BLaER1 treated with 17β-estradiol and CSF1 and Interleukin-3, amounts not matched to agents 10 nM and 100 nM (cell line): Measurements from ENCODE around the gene CAPZA1.

Source experiments
- H3K27ac ChIP-seq, 11 experiments: shearing (Covaris generic); formaldehyde crosslinking; 2 replicates each; pipeline ENCODE4 v1.8.1; 2022
- H3K27me3 ChIP-seq, 11 experiments: shearing (Covaris generic); formaldehyde crosslinking; 2 replicates each; pipeline ENCODE4 v1.8.1; 2022
- H3K36me3 ChIP-seq, 11 experiments: shearing (Covaris generic); formaldehyde crosslinking; 2 replicates each; pipeline ENCODE4 v1.8.1; 2022
- H3K4me1 ChIP-seq, 10 experiments: shearing (Covaris generic); formaldehyde crosslinking; 2 replicates each; pipeline ENCODE4 v1.8.1; 2022
- H3K4me2 ChIP-seq, 11 experiments: shearing (Covaris generic); formaldehyde crosslinking; 2 replicates each; pipeline ENCODE4 v1.8.1; 2022
- H3K4me3 ChIP-seq, 10 experiments: shearing (Covaris generic); formaldehyde crosslinking; 2 replicates each; pipeline ENCODE4 v1.8.1; 2022
- H3K9ac ChIP-seq, 11 experiments: shearing (Covaris generic); formaldehyde crosslinking; 2 replicates each; pipeline ENCODE4 v1.8.1; 2022
- H3K9me3 ChIP-seq, 11 experiments: shearing (Covaris generic); formaldehyde crosslinking; replicated peaks in 1 of 11; 2 replicates each; pipeline ENCODE4 v1.8.1; 2022
- H4K20me1 ChIP-seq, 11 experiments: shearing (Covaris generic); formaldehyde crosslinking; 2 replicates each; pipeline ENCODE4 v1.8.1; 2022
- Cebpa-rat ChIP-seq, 11 experiments: shearing (Covaris generic); IDR thresholded peaks; 2 replicates each; pipeline ENCODE4 v1.8.1; 2022

Gene CAPZA1

DNA sequence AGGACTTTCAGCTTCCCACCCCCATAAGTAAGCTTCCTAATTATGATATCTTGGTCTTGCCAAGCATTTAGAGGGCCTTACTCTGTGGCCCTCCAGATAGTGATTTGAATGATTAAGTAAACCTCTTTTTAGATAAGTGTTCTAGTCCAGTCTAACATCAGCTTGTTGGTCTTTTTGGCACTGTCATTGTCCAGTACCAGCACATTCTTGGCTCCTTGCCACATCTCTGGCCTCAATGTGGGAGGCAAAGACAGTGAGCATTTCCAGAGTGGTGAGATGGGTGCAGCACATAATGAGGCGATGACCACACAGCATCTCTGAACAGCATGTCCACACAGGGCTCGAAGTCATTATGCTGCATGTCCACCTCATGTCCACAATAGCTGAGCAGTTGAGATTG is 6.1 kb downstream of the CAPZA1 start:
- H3K4me1 ChIP-seq: peaks cover 18 to 100% (median 34%) of the 10 kb centered on the region in 10 experiments
- peaks cover 0 to 9% (median 0%) of the 10 kb centered on the region in 11 experiments; a peak in 4 of 22 replicates for H3K9me3 ChIP-seq
- H3K27ac ChIP-seq: no peak overlapping the region
- H3K36me3 ChIP-seq: peaks cover 56 to 94% (median 75%) of the 10 kb centered on the region in 11 experiments
- peaks cover 98 to 100% (median 100%) of the 10 kb centered on the region in 11 experiments for H4K20me1 ChIP-seq
- TF ChIP-seq Cebpa-rat (IDR thresholded peaks at IDR 0.05): no peak
- H3K4me2 ChIP-seq: peak overlapping the region in 3 of 11 experiments; percentile 31 to 46 (median 43); a peak in 7 of 22 replicates
- no peak overlapping the region for H3K9ac ChIP-seq
- no peak overlapping the region for H3K4me3 ChIP-seq
- H3K27me3 ChIP-seq: no peaks in the 10 kb centered on the region

GRCh38 chr1:112626193-112626592 is 6.6 kb downstream of the CAPZA1 start:
- no peaks in the 10 kb centered on the region for H3K27me3 ChIP-seq
- H3K4me3 ChIP-seq: no peak overlapping the region
- H3K4me2 ChIP-seq: peak overlapping the region in 3 of 11 experiments; percentile 31 to 46 (median 43); a peak in 6 of 22 replicates
- peaks cover 98 to 100% (median 100%) of the 10 kb centered on the region in 11 experiments for H4K20me1 ChIP-seq
- peaks cover 0 to 13% (median 0%) of the 10 kb centered on the region in 11 experiments; a peak in 6 of 22 replicates for H3K9me3 ChIP-seq
- no peak for TF ChIP-seq Cebpa-rat (IDR thresholded peaks at IDR 0.05)
- H3K36me3 ChIP-seq: peaks cover 60 to 95% (median 79%) of the 10 kb centered on the region in 11 experiments
- no peak overlapping the region for H3K27ac ChIP-seq
- no peak overlapping the region for H3K9ac ChIP-seq
- H3K4me1 ChIP-seq: peaks cover 13 to 98% (median 30%) of the 10 kb centered on the region in 10 experiments

- Histone ChIP-seq H3K4me3 (no peak overlapping the region), H3K27ac (no peak overlapping the region), H3K36me3 (peaks cover 63 to 95% (median 86%) of the 10 kb centered on the region in 11 experiments), H3K4me1 (peaks cover 6 to 98% (median 23%) of the 10 kb centered on the region in 10 experiments), H3K9me3 (peaks cover 0 to 19% (median 0%) of the 10 kb centered on the region in 11 experiments; a peak in 8 of 22 replicates), H3K9ac (no peak overlapping the region; a peak in 1 of 22 replicates), H4K20me1 (peaks cover 98 to 100% (median 100%) of the 10 kb centered on the region in 11 experiments), H3K27me3 (no peaks in the 10 kb centered on the region), H3K4me2 (peak overlapping the region in 8 of 11 experiments; percentile 1 to 46 (median 14); a peak in 7 of 22 replicates)
- TF ChIP-seq Cebpa-rat (IDR thresholded peaks at IDR 0.05): no peak
Measured at GRCh38 chr1:112626887-112627286, 7.3 kb downstream of the CAPZA1 start.

DNA sequence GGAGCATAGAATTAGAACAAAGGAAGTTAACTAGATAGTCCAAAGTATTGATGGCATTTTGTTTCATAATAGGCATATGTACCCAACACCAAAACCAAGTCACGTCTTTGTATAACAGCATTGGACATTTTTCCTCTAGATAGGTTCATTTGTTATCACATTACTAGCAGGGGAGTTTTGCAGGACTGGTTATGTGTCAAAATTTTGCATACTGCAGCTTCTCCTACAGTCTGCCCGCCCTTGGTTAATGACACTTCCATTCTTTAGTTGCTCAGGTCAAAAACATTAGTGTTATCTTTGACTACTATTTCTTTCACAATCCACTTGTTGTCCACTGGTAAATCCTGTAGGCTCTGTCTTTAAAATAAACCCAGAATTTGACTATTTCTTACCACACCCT is 8.9 kb downstream of the CAPZA1 start:
- no peak overlapping the region for H3K27ac ChIP-seq
- H3K4me2 ChIP-seq: peak overlapping the region in 1 of 11 experiments; percentile 36; a peak in 2 of 22 replicates
- H3K27me3 ChIP-seq: no peaks in the 10 kb centered on the region
- H3K4me3 ChIP-seq: no peak overlapping the region
- peaks cover 98 to 100% (median 100%) of the 10 kb centered on the region in 11 experiments for H4K20me1 ChIP-seq
- peaks cover 0 to 28% (median 4%) of the 10 kb centered on the region in 11 experiments; a peak in 10 of 22 replicates for H3K9me3 ChIP-seq
- no peak overlapping the region for H3K9ac ChIP-seq
- no peak for TF ChIP-seq Cebpa-rat (IDR thresholded peaks at IDR 0.05)
- peaks cover 62 to 100% (median 93%) of the 10 kb centered on the region in 11 experiments for H3K36me3 ChIP-seq
- peaks cover 0 to 93% (median 10%) of the 10 kb centered on the region in 10 experiments; a peak in 13 of 20 replicates for H3K4me1 ChIP-seq

DNA sequence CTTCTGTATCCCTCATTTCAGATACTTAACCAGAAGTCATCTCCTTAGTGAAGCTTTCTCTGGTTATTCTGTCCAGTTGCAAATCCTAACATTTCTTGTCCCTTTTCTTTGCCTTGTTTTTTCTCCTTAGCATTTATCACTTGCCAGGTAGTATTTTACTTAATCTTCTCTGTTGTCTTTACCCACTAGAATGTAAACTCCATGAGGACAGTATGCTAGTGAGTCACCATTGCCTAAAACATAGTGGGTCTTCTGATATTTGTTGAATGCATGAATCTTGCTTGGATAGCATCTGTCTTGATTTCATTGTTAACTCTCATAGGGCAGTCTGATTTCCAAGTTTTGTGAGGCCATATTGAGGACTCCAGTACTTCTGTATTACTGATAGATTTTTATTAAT is 9.6 kb downstream of the CAPZA1 start:
- no peak overlapping the region for H3K27ac ChIP-seq
- no peaks in the 10 kb centered on the region for H3K27me3 ChIP-seq
- peaks cover 58 to 100% (median 93%) of the 10 kb centered on the region in 11 experiments for H3K36me3 ChIP-seq
- H4K20me1 ChIP-seq: peaks cover 97 to 100% (median 100%) of the 10 kb centered on the region in 11 experiments
- peaks cover 0 to 28% (median 4%) of the 10 kb centered on the region in 11 experiments; a peak in 10 of 22 replicates for H3K9me3 ChIP-seq
- H3K4me3 ChIP-seq: no peak overlapping the region
- peak overlapping the region in 2 of 11 experiments; percentile 36; a peak in 4 of 22 replicates for H3K4me2 ChIP-seq
- H3K9ac ChIP-seq: no peak overlapping the region
- peaks cover 0 to 93% (median 10%) of the 10 kb centered on the region in 10 experiments; a peak in 13 of 20 replicates for H3K4me1 ChIP-seq
- no peak for TF ChIP-seq Cebpa-rat (IDR thresholded peaks at IDR 0.05)

GRCh38 chr1:112633628-112634027 is 14.0 kb downstream of the CAPZA1 start:
- peaks cover 38 to 86% (median 70%) of the 10 kb centered on the region in 11 experiments for H3K36me3 ChIP-seq
- H3K27ac ChIP-seq: no peak overlapping the region
- H3K4me1 ChIP-seq: peaks cover 0 to 82% (median 17%) of the 10 kb centered on the region in 10 experiments; a peak in 14 of 20 replicates
- H3K9ac ChIP-seq: no peak overlapping the region
- no peak for TF ChIP-seq Cebpa-rat (IDR thresholded peaks at IDR 0.05)
- no peak overlapping the region for H3K4me3 ChIP-seq
- no peaks in the 10 kb centered on the region for H3K27me3 ChIP-seq
- H3K9me3 ChIP-seq: peaks cover 0 to 43% (median 11%) of the 10 kb centered on the region in 11 experiments; a peak in 14 of 22 replicates
- H4K20me1 ChIP-seq: peaks cover 97 to 100% (median 100%) of the 10 kb centered on the region in 11 experiments
- peak overlapping the region in 2 of 11 experiments; percentile 2 to 18; a peak in 1 of 22 replicates for H3K4me2 ChIP-seq

DNA sequence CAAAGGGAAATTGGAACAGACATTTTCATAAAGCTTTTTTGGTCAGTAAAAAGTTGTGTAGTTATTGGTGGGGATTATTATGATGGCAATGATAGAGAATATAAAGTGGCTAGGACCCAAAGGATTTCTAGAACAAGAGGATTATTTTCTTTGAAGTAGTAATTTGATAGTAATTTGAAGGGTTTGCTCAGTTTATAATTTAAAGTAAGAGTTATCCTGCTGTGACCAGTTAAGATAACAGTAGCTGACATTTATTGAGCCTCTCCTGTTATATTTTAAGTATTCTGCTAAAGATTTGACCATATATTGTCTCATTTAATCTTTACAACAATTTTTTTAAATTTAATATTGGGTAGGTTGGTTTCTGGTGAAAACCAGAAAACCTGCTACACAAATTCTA is 14.7 kb downstream of the CAPZA1 start:
- Histone ChIP-seq H3K27ac (no peak overlapping the region), H3K4me2 (peak overlapping the region in 3 of 11 experiments; percentile 46 to 70 (median 67); a peak in 4 of 22 replicates), H3K9me3 (peaks cover 0 to 49% (median 14%) of the 10 kb centered on the region in 11 experiments; a peak in 14 of 22 replicates), H3K27me3 (no peaks in the 10 kb centered on the region), H3K4me3 (no peak overlapping the region), H3K4me1 (peaks cover 0 to 74% (median 17%) of the 10 kb centered on the region in 10 experiments; a peak in 14 of 20 replicates), H3K9ac (no peak overlapping the region), H4K20me1 (peaks cover 91 to 100% (median 100%) of the 10 kb centered on the region in 11 experiments), H3K36me3 (peaks cover 38 to 84% (median 65%) of the 10 kb centered on the region in 11 experiments)
- TF ChIP-seq Cebpa-rat (IDR thresholded peaks at IDR 0.05): no peak

GRCh38 chr1:112636056-112636455 is 16.4 kb downstream of the CAPZA1 start:
- Histone ChIP-seq H3K27me3 (no peaks in the 10 kb centered on the region), H3K27ac (peak overlapping the region in 1 of 11 experiments; percentile 61; a peak in 2 of 22 replicates), H3K36me3 (peaks cover 25 to 69% (median 51%) of the 10 kb centered on the region in 11 experiments; a peak in 21 of 22 replicates), H3K4me3 (no peak overlapping the region), H3K9me3 (peaks cover 0 to 41% (median 16%) of the 10 kb centered on the region in 11 experiments; a peak in 14 of 22 replicates), H3K9ac (no peak overlapping the region), H4K20me1 (peaks cover 80 to 98% (median 90%) of the 10 kb centered on the region in 11 experiments), H3K4me2 (peak overlapping the region in 6 of 11 experiments; percentile 17 to 70 (median 46); a peak in 10 of 22 replicates), H3K4me1 (peaks cover 0 to 59% (median 17%) of the 10 kb centered on the region in 10 experiments; a peak in 14 of 20 replicates)
- TF ChIP-seq Cebpa-rat (IDR thresholded peaks at IDR 0.05): no peak
